NCI-H146 (cell line): ENCODE data around the gene ADAMTS3.

Experiments
- DNase-seq: peaks from one replicate; lab custom pipeline; 2025; lab: John Stamatoyannopoulos, UW

The ADAMTS3 gene

DNA sequence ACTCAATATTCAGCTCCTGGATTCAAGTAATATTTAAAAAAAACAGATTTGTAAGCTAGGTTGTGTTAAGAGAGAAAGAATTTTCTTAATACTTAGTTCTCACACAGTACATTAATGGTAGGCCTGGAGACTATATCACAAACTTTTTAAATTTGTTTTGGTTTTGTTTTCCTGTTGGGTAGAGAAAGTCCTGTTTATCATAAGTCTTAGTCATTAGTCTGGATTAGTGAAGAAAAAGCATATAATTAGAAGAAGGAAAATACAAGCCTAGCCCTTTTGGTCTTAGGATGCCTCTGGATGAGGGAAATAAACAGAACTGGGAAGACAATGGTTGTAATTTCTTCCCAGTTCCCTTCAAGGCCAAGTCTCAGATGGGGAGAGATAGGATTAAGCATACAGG, 163.6 kb downstream of the ADAMTS3 start:
- no peak for DNase-seq

DNA sequence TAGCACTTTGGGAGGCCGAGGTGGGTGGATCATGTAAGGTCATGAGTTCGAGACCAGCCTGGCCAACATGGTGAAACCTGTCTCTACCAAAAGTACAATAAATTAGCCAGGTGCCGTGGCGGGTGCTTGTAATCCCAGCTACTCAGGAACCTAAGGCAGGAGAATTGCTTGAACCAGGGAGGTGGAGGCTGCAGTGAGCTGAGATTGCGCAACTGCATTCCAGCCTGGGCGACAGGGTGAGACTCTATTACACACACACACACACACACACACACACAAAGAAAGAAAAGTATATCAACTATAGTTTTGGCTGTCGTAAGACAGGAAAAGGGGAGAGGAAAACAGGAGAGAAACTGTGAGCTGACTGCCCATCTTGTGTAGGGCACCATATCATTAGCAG, 171.7 kb downstream of the ADAMTS3 start:
- no peak for DNase-seq

DNA sequence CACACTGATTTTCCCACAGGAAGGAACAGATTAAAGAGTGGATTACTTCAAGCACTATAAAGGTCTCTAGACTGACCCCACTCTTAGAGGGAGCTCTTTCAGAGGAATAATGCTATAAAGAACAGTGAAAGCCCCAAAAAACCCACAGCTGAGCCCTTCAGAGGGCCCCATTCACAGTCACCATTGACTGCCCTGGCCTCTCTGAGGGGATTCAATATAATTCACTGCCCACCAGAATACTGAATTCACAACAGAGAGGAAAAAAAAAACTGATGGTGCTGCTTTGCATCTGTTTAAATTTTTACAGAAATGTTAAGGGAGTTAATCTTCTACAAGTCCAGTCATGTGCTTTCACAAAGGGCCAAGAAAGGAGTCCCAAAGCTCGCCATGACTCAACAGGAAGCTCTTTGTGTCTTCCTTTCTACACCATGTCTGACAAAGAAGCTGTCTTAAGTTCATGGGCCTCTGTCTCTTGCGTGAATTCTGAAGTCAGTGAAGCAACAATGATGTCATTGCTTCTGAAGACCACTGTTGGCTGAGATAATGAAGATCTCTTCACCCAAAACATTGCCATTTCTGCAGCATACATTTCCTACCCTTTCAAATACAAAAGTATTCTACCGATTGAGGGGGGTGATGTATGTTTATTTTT, 174.9 kb downstream of the ADAMTS3 start:
- DNase-seq, result no peak

DNA sequence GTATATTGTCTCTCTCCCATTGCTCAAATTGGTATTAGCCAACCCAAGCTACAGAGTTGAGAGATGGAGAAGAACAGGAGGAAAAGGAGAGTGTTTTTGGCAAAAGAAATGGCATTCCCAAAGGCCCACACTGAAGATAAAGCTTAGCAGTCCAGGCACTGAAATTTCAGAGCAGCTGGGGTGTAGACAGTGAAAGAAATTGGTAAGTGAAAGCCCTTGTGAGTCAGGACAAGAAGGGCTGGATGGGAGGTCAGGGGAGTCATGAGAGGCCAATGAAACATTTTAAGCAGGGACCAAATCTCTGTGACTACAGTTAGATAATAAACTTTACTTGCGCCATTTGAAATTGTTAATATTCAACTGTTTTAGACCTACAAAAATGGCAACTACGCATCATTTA, 177.7 kb downstream of the ADAMTS3 start:
- DNase-seq, result no peak

DNA sequence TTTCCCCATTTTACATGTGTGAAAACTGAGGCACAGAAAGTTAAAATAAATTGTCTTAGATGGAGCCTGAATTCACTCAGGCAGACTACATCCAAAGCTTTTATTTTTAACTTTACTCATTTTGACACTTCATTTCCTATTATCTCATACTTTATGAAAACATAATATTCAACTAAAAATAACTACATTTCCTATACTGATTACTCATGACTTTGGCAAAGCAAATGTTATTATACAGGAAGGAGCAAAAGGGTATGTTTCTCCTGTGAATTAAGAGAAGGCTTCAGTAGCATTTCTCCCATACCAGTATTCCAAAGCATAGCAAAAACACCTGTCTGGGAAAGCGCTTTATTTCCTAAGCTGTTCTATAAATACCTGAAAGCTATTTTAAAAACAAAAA, 178.6 kb downstream of the ADAMTS3 start:
- DNase-seq, result no peak

DNA sequence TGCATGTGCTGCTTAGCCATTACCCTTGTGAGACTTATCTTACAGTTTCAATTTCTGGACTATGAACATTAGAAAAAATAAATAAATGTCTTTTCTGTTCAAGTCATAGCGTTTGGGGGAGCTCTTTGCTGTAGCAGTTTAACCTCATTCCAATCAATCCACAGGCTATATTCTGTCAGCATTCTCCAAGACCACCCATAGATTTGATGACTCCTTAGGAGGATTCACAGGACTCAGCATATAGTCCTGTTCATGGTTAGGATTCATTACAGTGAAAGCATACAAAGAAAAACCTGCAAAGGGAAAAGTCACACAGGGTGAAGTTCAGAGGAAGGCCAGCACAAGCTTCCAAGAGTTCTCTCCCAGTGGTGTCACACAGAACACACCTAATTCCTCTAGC, 180.5 kb downstream of the ADAMTS3 start:
- DNase-seq, result no peak

DNA sequence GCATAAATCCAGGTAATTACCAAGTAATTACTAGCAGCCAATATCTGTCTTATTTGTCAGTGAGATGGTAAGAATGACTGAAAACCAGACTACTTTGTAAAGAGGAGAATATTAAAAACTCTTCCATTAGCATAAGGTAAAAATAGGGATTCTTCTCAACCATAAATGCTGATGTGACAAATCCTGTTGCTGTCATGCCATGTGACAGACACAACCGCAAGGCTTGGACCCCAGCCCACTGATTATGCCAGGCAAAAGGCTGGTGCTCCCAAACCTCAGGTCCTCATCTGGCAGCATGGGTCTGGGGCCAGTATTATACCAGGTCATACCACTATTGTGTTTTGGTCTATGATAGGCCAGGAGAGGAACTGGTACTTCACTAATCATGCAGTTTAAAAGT, 181.1 kb downstream of the ADAMTS3 start:
- no peak for DNase-seq

DNA sequence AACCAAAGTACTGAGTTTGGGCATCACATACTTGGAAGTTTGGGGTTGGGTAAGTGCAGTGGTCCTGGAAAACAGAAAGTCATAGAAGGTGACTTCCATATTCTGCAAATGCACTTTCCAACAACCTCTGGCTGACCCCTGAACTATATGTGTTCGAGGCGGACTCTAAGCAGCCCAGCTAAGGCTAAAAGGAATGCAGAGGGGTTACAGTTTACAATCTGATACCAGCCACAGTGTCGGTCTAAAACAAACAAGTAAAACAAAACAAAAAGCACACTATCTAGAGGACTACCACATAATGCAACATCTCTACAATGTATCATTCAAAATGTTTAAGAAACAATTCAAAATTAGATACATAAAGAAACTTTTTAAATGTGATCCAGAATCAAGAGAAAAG, 185.6 kb downstream of the ADAMTS3 start:
- DNase-seq, result no peak

DNA sequence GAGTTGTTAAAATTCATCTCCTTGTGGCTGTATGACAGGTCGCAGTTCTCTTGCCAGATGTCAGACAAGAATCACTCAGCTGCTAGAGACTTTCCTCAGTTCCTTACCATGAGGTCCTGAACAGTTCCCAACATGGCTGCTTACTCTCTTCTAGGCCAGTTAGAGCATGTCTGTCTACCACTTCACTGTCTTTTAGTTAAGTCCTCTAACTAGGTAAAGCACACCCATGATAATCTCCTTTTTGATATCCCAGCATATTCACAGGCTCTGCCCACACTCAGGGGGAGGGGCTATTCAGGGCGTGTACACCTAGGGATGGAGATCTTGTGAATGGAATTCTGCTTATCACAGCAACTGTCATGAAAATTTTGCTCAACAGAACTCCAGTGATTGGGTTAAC, 190.1 kb downstream of the ADAMTS3 start:
- no peak for DNase-seq

DNA sequence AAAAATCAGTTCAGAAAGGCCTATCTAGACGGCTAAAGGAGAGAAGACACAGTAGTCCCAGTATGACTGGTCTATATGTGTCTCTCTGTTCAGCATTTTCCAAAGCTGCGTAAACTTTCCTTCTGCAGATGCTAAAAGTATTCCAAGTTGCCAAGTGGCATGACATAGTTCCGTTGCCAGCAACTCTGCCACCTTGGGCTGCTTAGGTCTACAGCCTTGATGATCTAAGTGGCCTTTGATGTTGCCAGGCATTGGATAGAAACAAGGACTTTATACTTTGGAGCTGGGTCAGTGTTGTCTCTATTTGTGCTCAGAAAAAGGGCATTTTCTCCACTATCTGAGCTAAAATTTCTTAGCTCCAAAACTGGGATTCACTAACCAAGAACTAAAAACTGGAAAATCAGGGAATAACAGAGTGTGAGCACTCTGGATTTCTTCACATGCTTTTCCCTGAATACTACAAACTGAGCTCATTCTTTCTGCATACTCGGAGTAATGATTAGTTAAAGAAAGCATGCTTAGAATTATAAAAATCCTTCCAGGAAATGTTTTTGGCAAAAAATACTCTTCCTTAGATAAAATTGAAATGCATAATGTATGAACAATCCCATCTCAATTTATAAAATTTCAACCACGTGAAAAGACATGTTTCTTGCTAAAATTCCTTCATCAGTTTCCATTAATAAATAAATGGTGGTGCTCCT, 191.4 kb downstream of the ADAMTS3 start:
- DNase-seq, result no peak

DNA sequence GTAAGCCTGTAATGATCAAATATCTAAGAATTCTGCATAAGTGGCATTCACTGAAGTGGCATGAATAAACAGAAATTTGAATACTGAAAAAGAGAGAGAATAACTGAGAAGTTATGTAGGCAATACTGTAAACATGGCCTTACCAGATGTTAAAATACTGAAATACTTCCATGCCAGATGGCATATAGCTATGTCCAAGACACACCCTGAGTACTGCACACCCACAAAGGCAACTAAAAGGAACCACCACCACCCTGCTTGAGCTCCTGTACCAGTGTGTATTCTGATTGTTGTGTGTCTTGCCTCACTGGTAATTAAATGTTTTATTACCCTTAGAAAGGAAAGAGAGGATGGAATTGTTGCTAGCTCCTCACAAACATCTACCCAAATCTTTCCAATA, 192.1 kb downstream of the ADAMTS3 start:
- DNase-seq, result no peak

DNA sequence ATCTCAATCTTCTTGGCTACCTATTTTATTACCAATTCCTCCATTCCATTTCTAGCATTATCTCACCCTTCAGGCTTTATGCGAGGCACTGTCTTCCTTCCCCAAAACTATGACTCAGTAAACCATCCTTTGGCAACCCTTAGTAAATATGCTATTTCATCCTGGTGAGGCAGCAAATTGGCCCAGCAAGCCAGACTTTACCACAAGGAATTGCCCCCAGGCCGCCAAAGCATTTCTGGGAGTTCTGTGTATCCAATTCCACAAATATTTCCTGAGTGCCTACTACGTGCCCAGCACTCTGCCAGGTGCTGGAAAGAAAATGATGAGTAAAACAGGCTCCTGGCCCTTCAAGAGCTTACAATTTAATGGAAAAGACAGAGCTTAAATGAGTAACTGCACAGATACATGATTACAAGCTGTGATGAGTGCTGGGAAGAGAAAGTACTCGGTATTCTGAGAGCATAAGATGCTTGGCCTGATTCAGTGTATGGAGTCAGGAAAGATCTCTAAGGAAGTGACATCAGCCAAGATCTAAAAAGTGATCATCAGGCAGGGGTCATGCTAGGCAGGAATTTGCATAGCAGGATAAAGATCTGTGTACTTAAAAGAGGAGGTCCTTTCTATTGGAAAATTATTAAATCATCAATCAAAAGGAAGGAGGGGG, 193.8 kb downstream of the ADAMTS3 start:
- no peak for DNase-seq

DNA sequence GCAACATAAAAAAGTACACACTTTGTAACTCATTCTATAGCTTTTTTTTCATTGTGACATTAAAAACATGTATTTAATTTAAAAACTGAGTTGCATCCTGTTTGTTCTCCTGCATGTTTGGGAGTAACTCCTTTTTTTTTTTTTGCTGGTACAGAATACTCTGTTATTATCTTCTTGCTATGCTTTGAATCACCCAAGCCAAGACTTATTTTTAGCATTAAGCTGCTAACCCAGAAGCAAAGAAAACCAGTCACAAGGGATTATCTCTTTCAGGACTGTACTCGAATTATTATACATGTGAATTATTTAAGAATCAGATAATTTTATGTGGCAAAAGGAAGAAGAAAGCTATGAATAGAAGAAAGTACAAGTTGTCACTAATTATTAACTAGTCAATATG, 194.9 kb downstream of the ADAMTS3 start:
- DNase-seq, result no peak

DNA sequence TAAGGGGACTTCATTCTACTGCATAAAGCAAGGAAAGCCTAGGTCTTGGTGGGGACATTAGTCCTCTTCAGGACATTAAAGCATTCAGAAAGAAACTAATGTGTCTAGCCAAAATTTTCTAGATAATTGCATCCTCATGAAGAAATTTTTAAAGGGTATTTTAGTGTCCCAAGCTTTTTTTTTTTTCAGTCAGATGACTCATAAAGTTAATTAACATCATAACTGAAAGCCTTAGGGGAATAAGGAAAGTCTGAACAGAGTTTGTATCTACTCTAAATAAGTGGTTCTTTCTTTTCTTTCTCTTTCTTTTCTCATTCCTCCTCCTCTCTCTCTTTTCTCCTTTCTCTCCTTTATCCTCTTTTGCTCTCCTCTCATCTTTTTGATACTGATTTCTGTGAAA, 202.4 kb downstream of the ADAMTS3 start:
- no peak for DNase-seq

DNA sequence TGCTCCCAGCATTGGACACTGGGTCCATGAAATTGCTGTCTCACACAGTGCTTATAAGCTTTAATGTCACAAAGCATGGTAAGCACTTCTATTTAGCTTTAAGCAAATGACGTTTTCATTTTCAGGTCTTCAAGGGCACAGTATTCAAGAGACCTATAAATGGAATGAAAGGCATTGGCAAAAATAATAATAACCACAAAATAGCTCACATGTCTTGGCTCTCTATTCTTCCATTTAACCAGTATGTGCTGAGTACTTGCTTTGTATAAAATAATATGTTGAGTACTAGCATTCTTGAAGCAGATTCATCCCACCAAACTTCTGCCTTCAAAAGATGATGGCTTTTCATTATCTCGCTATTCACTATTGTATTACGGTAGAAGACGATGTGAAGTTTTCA, 203.0 kb downstream of the ADAMTS3 start:
- no peak for DNase-seq

DNA sequence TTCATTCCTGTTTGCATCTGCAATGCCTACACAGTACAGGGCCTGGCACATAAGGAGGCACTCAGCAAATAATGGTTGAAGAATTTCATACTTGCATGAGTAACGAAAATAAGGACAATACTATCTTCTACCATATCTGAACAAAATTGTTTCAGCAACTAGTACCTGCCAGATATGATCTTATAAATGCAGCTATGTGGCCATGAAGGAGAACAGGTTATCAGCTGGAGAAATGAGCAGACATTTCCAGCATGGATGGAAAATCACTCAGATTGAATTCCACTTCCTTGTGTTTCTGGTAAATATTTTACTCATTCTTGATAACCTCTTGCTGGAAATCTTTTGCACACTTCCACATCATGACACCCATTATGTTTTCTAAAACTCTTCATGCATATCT, 204.0 kb downstream of the ADAMTS3 start:
- no peak for DNase-seq

DNA sequence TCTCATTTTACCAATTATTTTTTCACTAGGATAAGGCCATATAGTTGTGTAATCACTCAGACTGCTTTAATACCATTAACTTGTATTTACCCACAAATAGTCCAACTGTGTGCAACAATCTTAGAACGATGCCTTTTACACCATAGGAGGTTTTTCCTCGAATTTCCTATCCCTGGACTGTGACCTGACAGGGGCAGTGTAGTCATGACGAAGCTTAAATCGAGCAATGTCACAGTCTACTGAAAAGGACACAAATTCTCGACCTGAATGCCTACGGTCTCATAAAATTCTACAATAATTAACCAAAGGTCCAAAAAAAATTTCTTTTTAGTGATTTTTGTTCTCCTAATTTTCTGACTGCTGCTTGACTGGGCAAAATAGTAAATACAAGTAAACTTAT, 208.9 kb downstream of the ADAMTS3 start:
- no peak for DNase-seq

DNA sequence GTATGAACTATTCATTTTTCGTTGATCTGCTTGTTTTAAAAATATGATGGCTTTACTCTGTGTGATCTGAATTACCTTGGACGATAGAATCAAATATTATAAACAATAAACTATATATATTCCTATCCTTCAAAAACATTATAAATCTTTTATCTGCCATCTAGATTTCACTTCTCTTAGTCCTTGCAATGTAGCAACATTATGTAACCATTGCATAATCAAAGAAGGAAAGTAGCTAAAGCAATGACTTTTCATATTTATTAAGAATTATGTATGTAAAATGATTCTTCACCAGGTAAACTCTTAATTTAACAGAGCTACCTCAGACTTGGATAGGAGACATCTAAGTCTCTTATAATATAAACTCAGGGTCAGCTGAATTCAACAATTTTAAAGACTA, 210.5 kb downstream of the ADAMTS3 start:
- no peak for DNase-seq

DNA sequence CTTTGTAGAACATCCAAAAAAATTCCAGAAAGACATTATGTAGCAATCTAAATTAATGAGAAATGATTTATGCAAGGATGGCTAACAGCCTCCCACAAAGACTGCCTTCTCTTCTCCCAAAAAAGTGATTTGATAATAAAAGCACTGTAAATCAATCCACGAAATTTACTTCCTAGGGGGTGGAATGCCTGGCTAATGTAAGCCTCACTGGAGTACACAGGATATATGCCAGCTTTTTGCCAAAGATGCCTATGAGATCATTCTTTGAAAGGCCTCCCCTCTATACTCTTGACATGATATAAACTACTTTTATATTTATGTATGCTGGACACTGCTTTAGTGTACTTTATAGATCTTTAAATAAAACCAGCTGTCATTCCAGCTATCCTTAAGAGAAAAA, 211.1 kb downstream of the ADAMTS3 start:
- no peak for DNase-seq

DNA sequence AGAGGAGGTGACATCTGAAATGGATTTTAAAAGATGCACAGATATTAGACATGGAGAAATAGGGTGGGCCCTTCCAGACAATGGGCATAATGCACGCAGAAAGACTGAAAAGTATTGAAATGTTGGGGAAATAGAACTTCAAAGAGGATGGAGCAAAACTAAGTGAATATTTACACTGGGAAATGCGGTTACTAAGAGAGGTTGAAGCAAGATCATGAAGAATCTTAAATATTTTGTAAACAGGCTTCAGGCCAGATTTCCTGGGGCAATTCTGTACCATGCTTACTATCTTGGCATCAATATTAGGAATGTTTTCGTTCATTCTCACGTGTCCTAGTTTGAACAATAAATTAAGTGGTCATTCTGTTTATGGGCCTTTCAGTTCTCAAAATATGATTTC, 216.3 kb downstream of the ADAMTS3 start:
- DNase-seq, result no peak

DNA sequence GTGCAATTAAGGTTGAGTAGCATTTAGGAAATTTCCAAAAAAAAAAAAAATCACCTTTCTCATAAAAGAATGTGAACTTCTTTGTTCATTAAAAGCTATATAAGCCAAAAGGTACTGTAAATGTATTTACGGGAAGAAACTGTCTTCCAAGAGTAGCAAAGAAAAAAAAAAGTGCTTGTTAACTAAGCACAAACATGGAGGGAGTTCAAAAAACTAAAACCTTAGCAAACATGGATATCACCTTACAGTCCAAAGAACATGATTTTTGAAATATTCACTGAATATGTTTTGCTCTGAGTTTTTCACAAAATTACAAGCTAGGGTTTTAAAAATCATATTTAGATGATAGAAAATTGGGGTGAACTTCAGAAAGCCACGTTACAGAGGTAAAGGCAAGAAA, 217.5 kb downstream of the ADAMTS3 start:
- no peak for DNase-seq

DNA sequence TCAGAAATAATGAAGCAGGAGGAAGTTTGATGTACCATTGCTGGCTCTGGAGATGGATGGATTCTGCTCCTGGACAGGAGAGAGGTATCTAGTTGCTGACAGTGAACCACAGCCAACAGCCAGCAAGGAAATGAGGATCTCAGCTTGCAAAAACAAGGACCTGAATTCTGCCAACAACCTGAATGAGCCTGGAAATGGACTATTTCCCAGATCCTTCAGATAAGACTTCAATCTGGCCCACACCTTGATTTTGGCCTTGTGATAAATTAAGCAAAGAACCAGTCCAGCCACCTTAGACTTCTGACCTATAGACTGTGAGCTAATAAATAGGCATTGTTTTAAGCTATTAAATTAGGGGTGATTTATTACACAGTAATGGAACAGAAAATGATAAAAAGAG, 220.3 kb downstream of the ADAMTS3 start:
- no peak for DNase-seq

DNA sequence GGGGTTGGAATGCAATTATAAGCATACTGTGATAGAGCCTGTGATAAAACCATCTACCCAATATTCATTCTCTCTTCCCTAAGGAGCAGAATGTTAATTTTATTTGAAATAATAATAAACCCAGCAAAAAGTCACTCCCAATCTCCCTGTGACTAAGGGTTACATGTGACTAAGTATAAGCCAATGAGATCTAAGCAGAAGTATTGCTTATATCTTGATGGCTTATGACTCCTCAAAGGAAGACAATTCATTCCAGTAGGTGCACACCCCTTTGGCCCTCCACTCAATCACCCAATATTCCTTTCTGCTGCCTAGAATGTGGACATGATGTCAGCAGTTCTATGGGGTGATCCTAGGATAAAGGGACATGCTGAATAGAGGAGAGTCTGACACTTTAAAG, 224.6 kb downstream of the ADAMTS3 start:
- DNase-seq, result no peak

DNA sequence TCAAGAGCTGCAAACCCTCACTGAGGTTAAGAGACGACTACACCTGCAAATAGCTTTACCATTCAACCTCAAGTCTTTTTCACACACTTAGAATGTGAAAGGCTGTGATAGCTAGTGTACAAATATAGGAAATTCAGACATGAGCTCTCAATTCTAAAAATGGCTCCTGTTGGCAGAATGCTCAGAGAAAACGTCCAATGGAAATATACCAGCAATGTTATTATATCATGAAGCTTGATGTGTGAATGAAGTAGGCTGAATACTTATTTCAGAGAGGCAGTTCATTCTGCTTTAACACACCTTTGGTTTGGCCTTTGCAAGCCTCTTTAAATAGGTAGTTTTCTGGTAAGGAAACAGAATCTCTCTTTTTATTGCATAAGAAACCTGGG, 227.6 kb downstream of the ADAMTS3 start:
- DNase-seq, result no peak
